Psoas muscle (tissue), 8 donors: ENCODE measurements around the gene TMEM8B. TPM values are rescaled to one million over a fixed set of nuclear protein-coding genes. Genes with fewer than 3 reads are reported as not detected.

ENCODE experiments used
- ATAC-seq, 4 donors: fragments of 200-7000 bp; cut with Tn5 transposase; one replicate each; pipeline ENCODE4 v1.9.1; 2020; ENCODE audit warnings: moderate library complexity in 3 of 4, mild to moderate bottlenecking in 2 of 4
- DNase-seq, 2 donors: peaks; one replicate each; pipeline ENCODE4 v3.0.0-alpha.2; 2020
- H3K27ac ChIP-seq: fragments of 200-600 bp; one replicate; pipeline ENCODE4 v1.8.0; 2022
- H3K27me3 ChIP-seq, 3 donors: fragments of 200-600 bp in 1 of 3; one replicate each; pipeline versions ENCODE4 v1.6.1 to v1.8.0; 2013 to 2022; ENCODE audit warnings: low read length in 2 of 3, mild to moderate bottlenecking in 2 of 3, moderate library complexity in 1 of 3; ENCODE audit not compliant: insufficient read depth in 3 of 3
- H3K36me3 ChIP-seq, 2 donors: fragments of 200-600 bp in 1 of 2; one replicate each; pipeline versions ENCODE4 v1.6.1 to v1.8.0; 2013 to 2022; ENCODE audit warnings: low read depth in 1 of 2, mild to moderate bottlenecking in 1 of 2, moderate library complexity in 1 of 2; ENCODE audit not compliant: insufficient read depth in 1 of 2
- H3K4me1 ChIP-seq: fragments of 200-600 bp; one replicate; pipeline ENCODE4 v1.8.0; 2022
- H3K4me3 ChIP-seq: fragments of 200-600 bp; one replicate; pipeline ENCODE4 v1.8.0; 2022; ENCODE audit warnings: mild to moderate bottlenecking
- H3K9me3 ChIP-seq: fragments of 200-600 bp; one replicate; pipeline ENCODE4 v1.8.0; 2022
- CTCF ChIP-seq: fragments of 200-600 bp; IDR thresholded peaks from one replicate; pipeline ENCODE4 v1.8.0; 2022; ENCODE audit warnings: antibody characterized with exemption
- WGBS, 3 donors: extraction: QIAGEN DNeasy Blood & Tissue Kit; methylation state at CpG; one replicate each; pipeline versions ENCODE4 v1.1.6 to v1.1.7; 2013; 5-methylcytosine and 5-hydroxymethylcytosine counted together
- intact Hi-C, 2 donors: fragments of 100-400 bp; cut with DNase I; formaldehyde crosslinking; loops; one replicate each; pipeline versions ENCODE4 v1.11.0 to v1.14.2; 2022
- polyA plus RNA-seq, 3 donors: library from polyadenylated mRNA; stranded (reverse); fragments of 200-250 nt; gene quantifications; one replicate each; pipeline ENCODE4 v1.2.3, GENCODE V29; 2013
- total RNA-seq, 4 donors: library from RNA; stranded (reverse); fragmentation: NEBNext Ultra II Directional in 2 of 4; extraction: Animal tissue kit (Norgen Biotek cat#: 25700) in 2 of 4; gene quantifications; one replicate each; pipeline versions ENCODE4 v1.2.1 to v1.2.4, GENCODE V29; 2021 to 2023
- donor health status: healthy with polysubstance abuse.
- donor health status: DM: no; HTN: no; CAD: no; lungs with moderate emphysema.
- donor health status: Bipolar disorder and iron deficiency.
- donor health status: healthy.
- donor health status: DM: yes; HTN: yes; CAD: no.
- donor health status: DM: no; HTN: no; CAD: no.
- donor health status: DM: no; HTN: no; CAD: no.
- donor health status: DM: yes; HTN: yes; CAD: no.

TMEM8B gene
- total and polyA plus RNA-seq, 7 donors: 2.8 to 18.5 (median 8.9) TPM

DNA sequence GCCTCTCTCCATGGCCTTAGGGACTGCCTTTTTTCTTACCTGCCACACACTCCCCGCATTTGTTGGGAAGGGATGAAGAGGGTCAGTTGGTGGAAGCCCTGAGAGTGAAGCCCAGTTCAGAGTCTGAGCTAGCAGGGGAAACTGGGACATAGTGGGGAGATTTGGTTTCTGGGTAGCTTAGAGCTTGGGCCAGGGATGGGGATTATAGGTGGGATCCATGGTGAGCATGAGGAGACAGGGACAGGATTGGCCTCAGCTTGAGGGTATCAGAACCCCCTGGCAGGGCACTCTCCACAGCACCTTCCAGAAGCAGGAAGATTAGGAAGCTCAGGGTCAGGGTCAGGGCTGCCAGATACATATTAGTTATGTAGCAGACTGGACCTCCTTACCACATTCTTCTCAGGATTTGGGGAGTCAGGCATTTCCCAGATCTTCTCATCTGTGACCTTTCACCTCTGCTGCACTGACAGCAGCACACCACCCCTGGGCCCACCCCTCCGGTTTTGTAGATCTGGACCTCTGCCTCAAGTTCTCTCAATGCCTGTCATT is 23.3 kb downstream of the TMEM8B start:
- ATAC-seq: no peak
- no peak for DNase-seq
- intact Hi-C loops: loop anchor here in 1 of 2 donors (5.0 kb wide), 1 partner anchor 50 kb away; no protein-coding TSS in a partner anchor
- no peak for TF ChIP-seq CTCF
- Histone ChIP-seq H3K36me3 (peaks cover 0 to 14% of the 10 kb centered on the region in 2 donors), H3K4me3 (no peak overlapping the region), H3K4me1 (peaks cover 16% of the 10 kb centered on the region), H3K9me3 (no peaks in the 10 kb centered on the region), H3K27me3 (no peaks in the 10 kb centered on the region), H3K27ac (no peak overlapping the region)
- 86 to 93% (median 86%) methylated on average over 2 of the region's 2 CpGs for WGBS, 3 donors

DNA sequence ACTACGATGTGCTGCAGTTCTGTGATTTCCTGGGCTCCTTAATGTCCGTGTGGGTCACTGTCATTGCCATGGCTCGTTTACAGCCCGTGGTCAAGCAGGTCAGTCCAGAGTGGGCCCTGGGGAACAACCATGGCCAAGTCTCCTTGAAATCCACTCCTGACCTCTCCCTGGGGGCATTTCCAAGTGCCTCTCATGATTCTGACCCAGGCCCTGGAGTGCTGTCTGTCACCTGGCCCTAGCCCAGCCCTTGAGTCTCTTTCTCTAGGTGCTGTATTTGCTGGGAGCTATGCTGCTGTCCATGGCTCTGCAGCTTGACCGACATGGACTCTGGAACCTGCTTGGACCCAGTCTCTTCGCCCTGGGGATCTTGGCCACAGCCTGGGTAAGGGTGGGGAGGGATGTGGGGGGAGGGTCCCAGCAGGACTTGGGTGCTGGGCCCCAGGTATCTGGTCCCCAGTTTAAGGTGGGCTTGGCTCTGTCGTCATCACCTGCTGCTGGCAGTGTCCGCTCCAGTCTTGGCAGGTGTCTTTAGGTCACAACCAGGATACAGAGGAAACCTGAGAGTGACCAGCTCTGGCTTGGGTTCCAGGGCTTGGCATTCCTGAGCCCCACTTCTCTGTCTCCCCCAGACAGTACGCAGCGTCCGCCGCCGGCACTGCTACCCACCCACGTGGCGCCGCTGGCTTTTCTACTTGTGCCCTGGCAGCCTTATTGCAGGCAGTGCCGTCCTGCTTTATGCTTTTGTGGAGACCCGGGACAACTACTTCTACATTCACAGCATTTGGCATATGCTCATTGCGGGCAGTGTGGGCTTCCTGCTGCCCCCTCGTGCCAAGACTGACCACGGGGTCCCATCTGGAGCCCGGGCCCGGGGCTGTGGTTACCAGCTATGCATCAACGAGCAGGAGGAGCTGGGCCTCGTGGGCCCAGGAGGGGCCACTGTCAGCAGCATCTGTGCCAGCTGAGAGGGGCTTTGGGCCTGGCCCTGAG is 24.1 kb downstream of the TMEM8B start:
- Histone ChIP-seq H3K9me3 (no peaks in the 10 kb centered on the region), H3K4me3 (no peak overlapping the region), H3K36me3 (peaks cover 0 to 14% of the 10 kb centered on the region in 2 donors), H3K27me3 (no peaks in the 10 kb centered on the region), H3K4me1 (peaks cover 7% of the 10 kb centered on the region), H3K27ac (no peak overlapping the region)
- intact Hi-C loops: loop anchor here in 1 of 2 donors (5.0 kb wide), 1 partner anchor 49 kb away; no protein-coding TSS in a partner anchor
- DNase-seq: no peak
- no peak for ATAC-seq
- 83 to 88% (median 87%) methylated on average over 25 of the region's 25 CpGs for WGBS, 3 donors
- no peak for TF ChIP-seq CTCF

GRCh38 chr9:35854091-35854762 is 25.2 kb downstream of the TMEM8B start:
- no peak for DNase-seq
- Histone ChIP-seq H3K4me3 (no peak overlapping the region), H3K4me1 (no peaks in the 10 kb centered on the region), H3K27me3 (no peaks in the 10 kb centered on the region), H3K27ac (no peak overlapping the region), H3K9me3 (no peaks in the 10 kb centered on the region), H3K36me3 (peaks cover 0 to 14% of the 10 kb centered on the region in 2 donors)
- WGBS, 3 donors: 84 to 88% (median 88%) methylated on average over 7 of the region's 7 CpGs
- no peak for TF ChIP-seq CTCF
- intact Hi-C loops: loop anchor here in 1 of 2 donors (5.0 kb wide), 1 partner anchor 48 kb away; no protein-coding TSS in a partner anchor
- no peak for ATAC-seq

GRCh38 chr9:35856206-35856605 is 27.2 kb downstream of the TMEM8B start:
- Histone ChIP-seq H3K36me3 (peaks cover 0 to 14% of the 10 kb centered on the region in 2 donors), H3K27ac (no peak overlapping the region), H3K27me3 (no peaks in the 10 kb centered on the region), H3K4me1 (no peaks in the 10 kb centered on the region), H3K4me3 (no peak overlapping the region), H3K9me3 (no peaks in the 10 kb centered on the region)
- TF ChIP-seq CTCF: no peak
- DNase-seq (no peak), ATAC-seq (no peak)
- intact Hi-C loops: no loop called here
- 76 to 80% (median 77%) methylated on average over 3 of the region's 3 CpGs for WGBS, 3 donors
